Suprapubic skin (tissue), 4 donors: Measurements from ENCODE around the gene HOXB4. TPM values are rescaled to one million over a fixed set of nuclear protein-coding genes. Genes with fewer than 3 reads are reported as not detected.

Source experiments
- DNase-seq, 2 donors: peaks; one replicate each; pipeline ENCODE4 v3.0.0-alpha.2; 2019; ENCODE audit warnings: low spot score in 2 of 2
- H3K27ac ChIP-seq: fragments of 200-600 bp; sonication (generic); one replicate; pipeline ENCODE4 v1.5.1; 2019
- H3K27me3 ChIP-seq: fragments of 200-600 bp; sonication (generic); one replicate; pipeline ENCODE4 v1.5.1; 2019
- H3K36me3 ChIP-seq: fragments of 200-600 bp; sonication (generic); one replicate; pipeline ENCODE4 v1.5.1; 2019
- H3K4me1 ChIP-seq: fragments of 200-600 bp; sonication (generic); one replicate; pipeline ENCODE4 v1.5.1; 2019
- H3K4me3 ChIP-seq: fragments of 200-600 bp; sonication (generic); one replicate; pipeline ENCODE4 v1.5.1; 2019; ENCODE audit warnings: mild to moderate bottlenecking
- H3K9me3 ChIP-seq: fragments of 200-600 bp; sonication (generic); one replicate; pipeline ENCODE4 v1.5.1; 2019
- CTCF ChIP-seq, 2 donors: fragments of 200-600 bp in 1 of 2; fragments of 450-650 bp in 1 of 2; sonication (generic) in 1 of 2; IDR thresholded peaks; one replicate each; pipeline ENCODE4 v1.5.1; 2016 to 2019; ENCODE audit warnings: antibody characterized with exemption in 2 of 2, mild to moderate bottlenecking in 1 of 2, moderate library complexity in 1 of 2
- EP300 ChIP-seq: sonication (generic); formaldehyde crosslinking; IDR thresholded peaks from one replicate; pipeline ENCODE4 v1.6.1; 2017; ENCODE audit warnings: antibody characterized with exemption
- POLR2A ChIP-seq, 2 donors: fragments of 450-650 bp; IDR thresholded peaks; one replicate each; pipeline ENCODE4 v1.6.1; 2017; ENCODE audit warnings: antibody characterized with exemption in 2 of 2, mild to moderate bottlenecking in 2 of 2, moderate library complexity in 2 of 2
- POLR2AphosphoS5 ChIP-seq, 3 donors: sonication (generic); formaldehyde crosslinking; IDR thresholded peaks; one replicate each; pipeline ENCODE4 v1.6.1; 2017; ENCODE audit warnings: antibody characterized with exemption in 3 of 3
- WGBS: methylation state at CpG from one replicate; pipeline ENCODE4 v1.1.5; 2018; 5-methylcytosine and 5-hydroxymethylcytosine counted together
- total RNA-seq, 4 donors: library from RNA; depleted of rRNA; stranded (reverse); fragments of >200 nt; gene quantifications; one replicate each; pipeline ENCODE4 v1.1.0, GENCODE V29; 2016

The HOXB4 gene
- total RNA-seq, 4 donors from 2014 or later, result 0.42 to 3.5 (median 1.0) TPM

- Histone ChIP-seq H3K9me3 (no peaks in the 10 kb centered on the region), H3K4me3 (no peak overlapping the region), H3K4me1 (peaks cover 25% of the 10 kb centered on the region), H3K36me3 (no peaks in the 10 kb centered on the region), H3K27me3 (peaks cover 15% of the 10 kb centered on the region), H3K27ac (no peak overlapping the region)
- WGBS, result 74% methylated on average over 13 of the region's 37 CpGs
- TF ChIP-seq POLR2AphosphoS5 (IDR thresholded peaks at IDR 0.05) (no peak), CTCF (IDR thresholded peaks at IDR 0.05) (no peak), POLR2A (IDR thresholded peaks at IDR 0.05) (no peak), EP300 (no peak)
- DNase-seq, result no peak
Observed at GRCh38 chr17:48530208-48530886, 47.8 kb downstream of the HOXB4 start.

DNA sequence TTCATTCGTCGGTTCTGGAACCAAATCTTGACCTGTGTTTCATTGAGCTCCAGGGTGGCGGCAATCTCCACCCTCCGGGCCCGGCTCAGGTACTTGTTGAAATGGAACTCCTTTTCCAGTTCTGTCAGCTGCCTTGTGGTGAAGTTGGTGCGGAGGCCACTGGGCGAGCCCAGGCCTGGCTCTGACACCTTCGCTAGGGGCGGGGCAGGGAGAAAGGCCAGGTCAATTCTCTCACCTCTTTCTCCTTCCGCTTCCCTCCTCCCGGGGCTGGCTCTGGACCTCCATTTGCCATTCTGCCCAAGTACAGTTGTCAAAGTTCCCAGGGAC, 48.5 kb downstream of the HOXB4 start:
- 54% methylated on average over 11 of the region's 11 CpGs for WGBS
- no peak for TF ChIP-seq EP300
- no peak for TF ChIP-seq CTCF (IDR thresholded peaks at IDR 0.05)
- no peak for TF ChIP-seq POLR2A (IDR thresholded peaks at IDR 0.05)
- no peak for TF ChIP-seq POLR2AphosphoS5 (IDR thresholded peaks at IDR 0.05)
- Histone ChIP-seq H3K9me3 (no peaks in the 10 kb centered on the region), H3K27ac (no peak overlapping the region), H3K36me3 (no peaks in the 10 kb centered on the region), H3K4me3 (no peak overlapping the region), H3K27me3 (peaks cover 22% of the 10 kb centered on the region), H3K4me1 (peaks cover 25% of the 10 kb centered on the region)
- DNase-seq, result no peak

DNA sequence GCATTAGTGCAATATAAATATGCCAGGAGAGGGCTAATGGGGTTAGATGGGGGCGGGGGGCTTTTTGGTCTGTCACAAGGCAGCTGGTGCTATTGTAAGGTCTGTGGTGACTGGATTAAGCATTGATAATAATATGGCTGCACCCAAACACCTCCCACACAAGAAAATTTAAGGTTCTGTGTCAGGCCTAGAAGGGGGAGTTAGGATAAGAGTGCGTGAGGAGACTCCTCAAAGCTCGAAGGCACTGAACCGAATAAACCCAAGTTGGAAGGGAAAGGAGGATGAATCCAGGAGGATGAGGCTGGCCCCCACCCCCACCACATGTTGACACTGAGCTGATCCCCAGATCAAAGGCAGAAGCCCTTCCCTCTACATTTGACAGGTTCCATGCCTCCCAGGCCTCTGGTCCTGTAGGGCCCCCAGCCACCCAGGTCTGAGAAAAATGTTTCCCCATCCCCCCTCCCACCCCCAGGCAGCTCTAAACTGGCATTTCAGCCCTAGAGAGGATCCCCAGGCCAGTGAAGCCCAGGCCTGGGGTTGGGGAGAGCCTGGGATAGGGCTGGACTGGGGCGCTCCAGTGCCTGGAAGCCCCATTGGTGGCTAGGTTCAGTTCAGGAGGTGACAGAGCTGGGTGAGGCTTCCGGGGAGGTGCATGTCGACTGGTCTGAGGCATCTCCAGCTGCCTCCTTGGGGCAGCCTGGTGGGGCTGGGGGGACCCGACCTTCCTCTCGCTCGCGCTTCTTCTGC, 49.0 kb downstream of the HOXB4 start:
- no peak for DNase-seq
- Histone ChIP-seq H3K27me3 (peaks cover 23% of the 10 kb centered on the region), H3K36me3 (no peaks in the 10 kb centered on the region), H3K27ac (no peak overlapping the region), H3K4me1 (peaks cover 25% of the 10 kb centered on the region), H3K4me3 (no peak overlapping the region), H3K9me3 (no peaks in the 10 kb centered on the region)
- WGBS, result 74% methylated on average over 8 of the region's 11 CpGs
- TF ChIP-seq POLR2AphosphoS5 (IDR thresholded peaks at IDR 0.05), result no peak
- no peak for TF ChIP-seq CTCF (IDR thresholded peaks at IDR 0.05)
- no peak for TF ChIP-seq EP300
- no peak for TF ChIP-seq POLR2A (IDR thresholded peaks at IDR 0.05)

- Histone ChIP-seq H3K36me3 (no peaks in the 10 kb centered on the region), H3K27ac (no peak overlapping the region), H3K9me3 (no peaks in the 10 kb centered on the region), H3K4me1 (peaks cover 25% of the 10 kb centered on the region), H3K4me3 (no peak overlapping the region), H3K27me3 (peaks cover 23% of the 10 kb centered on the region)
- no peak for DNase-seq
- TF ChIP-seq POLR2AphosphoS5 (IDR thresholded peaks at IDR 0.05) (no peak), CTCF (IDR thresholded peaks at IDR 0.05) (no peak), POLR2A (IDR thresholded peaks at IDR 0.05) (no peak), EP300 (no peak)
- WGBS, result 70% methylated on average over 7 of the region's 7 CpGs
Observed at GRCh38 chr17:48528153-48528935, 49.8 kb downstream of the HOXB4 start.

- Histone ChIP-seq H3K27ac (no peak overlapping the region), H3K36me3 (no peaks in the 10 kb centered on the region), H3K4me1 (peaks cover 25% of the 10 kb centered on the region), H3K4me3 (no peak overlapping the region), H3K9me3 (no peaks in the 10 kb centered on the region), H3K27me3 (peaks cover 23% of the 10 kb centered on the region)
- TF ChIP-seq POLR2AphosphoS5 (IDR thresholded peaks at IDR 0.05) (no peak), EP300 (no peak), CTCF (IDR thresholded peaks at IDR 0.05) (no peak), POLR2A (IDR thresholded peaks at IDR 0.05) (no peak)
- DNase-seq, result no peak
- WGBS, result 87% methylated on average over 14 of the region's 14 CpGs
Observed at GRCh38 chr17:48527547-48527932, 50.6 kb downstream of the HOXB4 start.
